Left lobe of liver (tissue), 2 donors: ENCODE results near the gene PARD6G. TPM values are rescaled to one million over a fixed set of nuclear protein-coding genes. Genes with fewer than 3 reads are reported as not detected.
"Not testable (repeated sequence)": the region's sequence is repeated elsewhere in the genome, so short reads cannot be mapped to it uniquely, and the experiment has no call there.

Experiments used
- ATAC-seq: fragments of 200-7000 bp; cut with Tn5 transposase; one replicate; pipeline ENCODE4 v1.9.1; 2020; ENCODE audit warnings: mild to moderate bottlenecking, moderate library complexity
- DNase-seq: peaks from one replicate; pipeline ENCODE4 v3.0.0-alpha.2; 2020; ENCODE audit warnings: low spot score
- total RNA-seq: library from RNA; stranded (reverse); gene quantifications from one replicate; pipeline ENCODE4 v1.2.1, GENCODE V29; 2021
- donor health status: DM: no; HTN: no; CAD: no; lungs with moderate emphysema.
- donor health status: DM: no; HTN: yes; CAD: no.

The PARD6G gene
- total RNA-seq, 1 donor from 2014 or later: 2.3 TPM

GRCh38 chr18:80176334-80177073 lies 70.8 kb downstream of the PARD6G start:
- DNase-seq (no peak), ATAC-seq (peak; percentile 41)

GRCh38 chr18:80175451-80176204 lies 71.7 kb downstream of the PARD6G start:
- no peak for DNase-seq
- no peak for ATAC-seq

DNA sequence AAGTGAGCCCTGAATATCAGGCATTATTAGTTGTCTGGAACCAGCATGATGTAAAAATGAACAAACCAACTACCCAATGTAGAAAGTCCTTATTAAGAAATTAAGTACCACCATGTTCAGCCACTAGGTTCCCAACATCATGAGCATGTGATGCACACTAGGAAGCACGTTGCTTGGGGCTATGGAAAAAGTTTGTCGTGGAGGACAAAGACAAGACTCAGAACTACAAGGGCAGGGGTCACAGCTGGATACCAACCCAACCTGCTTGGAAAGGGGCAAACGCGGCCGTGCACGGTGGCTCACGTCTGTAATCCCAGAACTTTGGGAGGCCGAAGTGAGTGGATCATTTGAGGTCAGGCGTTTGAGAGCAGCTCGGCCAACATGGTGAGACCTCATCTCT lies 74.3 kb downstream of the PARD6G start:
- no peak for ATAC-seq
- DNase-seq: no peak

GRCh38 chr18:80172056-80172455 lies 75.3 kb downstream of the PARD6G start:
- DNase-seq (no peak), ATAC-seq (no peak)

DNA sequence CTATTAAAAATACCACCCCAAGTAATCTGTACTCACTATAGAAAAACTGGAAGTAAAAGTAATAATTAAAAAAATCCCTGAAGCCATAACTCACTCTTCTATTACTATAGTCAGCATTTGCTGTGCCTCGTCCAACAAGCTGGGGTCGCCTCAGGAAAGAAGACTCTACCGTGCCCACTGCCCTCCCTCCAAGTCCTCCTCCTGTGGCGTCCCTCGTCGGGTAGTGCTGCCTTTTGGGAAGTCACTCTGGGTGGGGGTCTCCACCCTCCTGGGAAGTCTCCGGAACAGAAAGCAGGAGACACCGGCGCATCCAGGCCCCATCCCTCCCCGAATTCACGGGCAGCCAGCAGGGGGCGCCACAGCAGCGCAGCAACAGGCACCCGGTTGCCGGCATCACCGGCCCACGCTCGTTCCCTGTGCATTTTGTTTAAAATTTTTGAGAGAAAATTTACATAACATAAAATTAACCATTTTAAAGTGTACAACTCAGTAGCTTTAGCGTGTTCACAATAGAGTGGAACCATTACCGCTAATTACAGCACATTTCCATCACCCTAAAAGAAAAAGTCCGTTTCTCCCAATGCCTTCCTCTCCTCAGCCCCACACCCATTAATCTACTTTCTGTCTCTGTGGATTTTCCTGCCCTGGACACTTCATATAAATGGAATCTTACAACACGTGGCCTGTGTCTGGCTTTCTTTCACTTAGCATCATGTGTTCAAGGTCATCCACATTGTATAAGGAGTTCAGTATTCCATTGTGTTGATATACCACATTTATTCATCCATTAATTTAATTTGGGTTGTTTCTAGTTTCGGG lies 76.1 kb downstream of the PARD6G start:
- ATAC-seq (peak; percentile 86), DNase-seq (peak; percentile 64)

DNA sequence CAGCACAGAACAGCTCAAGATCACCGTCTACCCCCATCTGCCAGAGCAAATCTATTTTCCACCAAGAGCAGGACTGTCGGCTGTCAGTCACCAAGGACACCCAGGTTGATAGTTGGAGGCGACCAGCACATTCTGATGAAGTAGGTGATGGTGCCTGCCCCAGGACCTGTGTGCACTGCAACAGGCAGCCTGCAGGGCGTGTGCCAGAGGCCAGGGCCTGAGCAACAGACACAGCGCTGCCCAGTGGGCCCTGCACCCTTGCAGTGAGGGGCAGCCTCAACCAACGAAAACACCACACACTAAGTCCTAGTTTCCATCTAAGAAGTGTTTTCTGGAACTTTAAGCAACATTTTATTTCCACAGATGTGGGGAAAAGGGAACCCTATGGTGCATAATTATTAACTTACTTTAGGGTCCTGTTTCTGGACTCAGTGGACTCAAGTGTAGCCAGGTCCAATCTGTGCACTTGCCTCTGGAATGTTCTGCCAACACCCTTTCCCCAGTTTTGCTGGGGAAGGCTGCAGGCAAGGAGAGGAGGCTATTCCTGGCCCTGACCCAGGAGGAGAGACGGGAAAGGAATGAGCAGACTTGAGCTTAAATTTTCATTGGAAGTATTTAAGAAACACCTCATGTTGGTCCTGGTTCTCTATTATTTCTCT lies 76.8 kb downstream of the PARD6G start:
- DNase-seq (no peak), ATAC-seq (no peak)

- ATAC-seq: no peak
- no peak for DNase-seq
Measured at GRCh38 chr18:80169607-80170006, 77.7 kb downstream of the PARD6G start.

GRCh38 chr18:80168982-80169381 lies 78.3 kb downstream of the PARD6G start:
- DNase-seq: no peak
- ATAC-seq: no peak

DNA sequence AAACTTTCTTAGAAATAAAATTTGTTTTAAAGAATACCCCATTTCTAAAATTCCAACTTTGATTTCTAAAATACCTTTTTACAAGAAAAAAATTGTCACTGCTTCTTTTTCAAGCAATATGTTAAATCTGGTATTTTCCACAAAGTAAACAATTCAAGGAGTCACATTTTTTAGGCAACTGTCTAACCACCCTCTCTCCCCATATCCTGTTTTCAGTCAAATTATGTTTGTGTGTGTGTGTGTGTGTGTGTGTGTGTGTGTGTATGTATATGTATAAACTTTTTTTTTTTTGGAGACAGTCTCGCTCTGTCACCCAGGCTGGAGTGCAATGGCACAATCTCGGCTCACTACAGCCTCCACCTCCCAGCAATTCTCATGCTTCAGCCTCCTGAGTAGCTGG lies 79.0 kb downstream of the PARD6G start:
- no peak for DNase-seq
- ATAC-seq: no peak

GRCh38 chr18:80167931-80168330 lies 79.4 kb downstream of the PARD6G start:
- DNase-seq (no peak), ATAC-seq (no peak)

- no peak for ATAC-seq
- DNase-seq: no peak
Measured at GRCh38 chr18:80167331-80167730, 80.0 kb downstream of the PARD6G start.

GRCh38 chr18:80166725-80167124 lies 80.6 kb downstream of the PARD6G start:
- ATAC-seq (no peak), DNase-seq (no peak)

- no peak for ATAC-seq
- DNase-seq: no peak
Measured at GRCh38 chr18:80166240-80166639, 81.1 kb downstream of the PARD6G start.

- DNase-seq, ATAC-seq: not testable (repeated sequence)
Measured at GRCh38 chr18:80164727-80165355, 82.5 kb downstream of the PARD6G start.

DNA sequence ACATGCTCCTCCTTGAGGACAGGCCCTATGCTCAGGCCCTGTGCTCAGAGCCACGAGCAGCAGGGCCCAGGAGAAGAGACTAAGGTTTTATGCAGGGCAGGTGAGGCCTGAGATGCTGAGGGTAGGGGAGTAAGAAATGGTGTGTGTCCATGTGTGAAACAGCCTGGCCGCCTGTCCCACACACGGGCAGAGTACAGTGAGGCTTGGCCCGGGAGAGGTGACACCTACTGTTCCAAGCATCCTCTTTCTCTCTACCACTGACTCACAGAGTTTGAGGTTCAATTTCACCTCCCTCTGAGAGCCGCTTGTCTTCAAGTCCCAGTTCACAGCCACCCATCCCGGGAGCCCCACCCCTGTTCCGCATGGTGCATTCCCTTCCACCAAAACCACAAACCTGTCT lies 84.1 kb downstream of the PARD6G start:
- DNase-seq (no peak), ATAC-seq (peak; percentile 13)

GRCh38 chr18:80161781-80162417 lies 85.4 kb downstream of the PARD6G start:
- no peak for DNase-seq

GRCh38 chr18:80159713-80160636 lies 87.3 kb downstream of the PARD6G start:
- peak; percentile 26 for ATAC-seq
- no peak for DNase-seq

More at GRCh38 chr18:80161781-80162417, 85.4 kb downstream of the PARD6G start:
- no peak for ATAC-seq

DNA sequence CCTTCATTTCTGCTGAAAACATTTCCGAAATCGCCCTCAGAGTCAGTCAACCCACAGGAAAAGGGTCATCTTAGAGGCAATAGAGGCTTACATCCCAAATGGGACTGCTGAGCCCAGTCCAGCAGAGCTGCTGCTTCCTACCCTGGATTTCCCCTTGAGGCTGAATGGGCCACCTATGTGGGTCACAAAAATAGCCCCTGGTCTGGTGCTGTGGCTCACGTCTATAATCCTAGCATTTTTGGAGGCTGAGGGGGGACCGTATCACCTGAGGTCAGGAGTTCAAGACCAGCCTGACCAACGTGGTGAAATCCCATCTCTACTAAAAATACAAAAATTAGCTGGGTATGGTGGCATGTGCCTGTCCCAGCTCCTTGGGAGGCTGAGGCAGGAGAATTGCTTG lies 88.9 kb downstream of the PARD6G start:
- no peak for DNase-seq
- ATAC-seq: no peak
